Hepatocyte (in vitro differentiated cells): ENCODE measurements around the gene TRANK1.

Source experiments
- EZH2phosphoT487 ChIP-seq: fragments of 200-600 bp; sonication (generic); IDR thresholded peaks from one replicate; pipeline ENCODE4 v1.6.1; 2018; ENCODE audit warnings: antibody characterized with exemption, mild to moderate bottlenecking, low read depth, moderate library complexity; ENCODE audit not compliant: unreplicated experiment, severe bottlenecking
- TF ChIP-seq, protein P1 (sequence below): fragments of 200-600 bp; sonication (generic); IDR thresholded peaks from 2 replicates; pipeline ENCODE4 v1.5.1; 2016; ENCODE audit warnings: antibody characterized with exemption, mild to moderate bottlenecking; ENCODE audit not compliant: poor library complexity

DNA sequence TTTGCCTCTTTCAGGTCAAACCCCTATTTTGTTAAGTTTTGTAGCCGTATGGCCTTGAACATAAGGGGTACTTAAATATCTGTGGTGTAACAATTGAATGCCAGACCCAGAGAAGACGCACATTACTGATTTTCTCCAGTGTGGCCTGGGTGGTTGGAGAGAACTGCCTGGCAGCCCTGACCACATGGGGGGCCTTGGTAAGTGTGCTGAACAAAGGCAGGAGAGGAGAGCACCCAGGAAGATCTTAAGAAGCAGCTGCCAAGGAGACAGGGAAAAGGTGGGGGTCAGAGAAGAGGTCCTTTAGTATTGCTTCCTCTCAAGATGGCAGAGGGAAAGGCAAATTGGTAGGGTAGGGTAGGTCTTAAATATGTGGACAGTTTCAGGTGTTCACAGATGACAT, 35.7 kb downstream of the TRANK1 start:
- TF ChIP-seq, protein P1, sequence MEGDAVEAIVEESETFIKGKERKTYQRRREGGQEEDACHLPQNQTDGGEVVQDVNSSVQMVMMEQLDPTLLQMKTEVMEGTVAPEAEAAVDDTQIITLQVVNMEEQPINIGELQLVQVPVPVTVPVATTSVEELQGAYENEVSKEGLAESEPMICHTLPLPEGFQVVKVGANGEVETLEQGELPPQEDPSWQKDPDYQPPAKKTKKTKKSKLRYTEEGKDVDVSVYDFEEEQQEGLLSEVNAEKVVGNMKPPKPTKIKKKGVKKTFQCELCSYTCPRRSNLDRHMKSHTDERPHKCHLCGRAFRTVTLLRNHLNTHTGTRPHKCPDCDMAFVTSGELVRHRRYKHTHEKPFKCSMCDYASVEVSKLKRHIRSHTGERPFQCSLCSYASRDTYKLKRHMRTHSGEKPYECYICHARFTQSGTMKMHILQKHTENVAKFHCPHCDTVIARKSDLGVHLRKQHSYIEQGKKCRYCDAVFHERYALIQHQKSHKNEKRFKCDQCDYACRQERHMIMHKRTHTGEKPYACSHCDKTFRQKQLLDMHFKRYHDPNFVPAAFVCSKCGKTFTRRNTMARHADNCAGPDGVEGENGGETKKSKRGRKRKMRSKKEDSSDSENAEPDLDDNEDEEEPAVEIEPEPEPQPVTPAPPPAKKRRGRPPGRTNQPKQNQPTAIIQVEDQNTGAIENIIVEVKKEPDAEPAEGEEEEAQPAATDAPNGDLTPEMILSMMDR = no peak
- no peak for TF ChIP-seq EZH2phosphoT487
